DOHH2 (cell line): ENCODE measurements around the gene PDGFB.

Experiments
- H3F3A ChIP-seq: fragments of 200-600 bp; sonication (generic), shearing (Covaris generic); 2 replicates; pipeline ENCODE4 v1.6.0; 2016; ENCODE audit warnings: antibody characterized with exemption, mild to moderate bottlenecking; ENCODE audit not compliant: control insufficient read depth, insufficient read depth
- H3K27ac ChIP-seq: fragments of 200-600 bp; sonication (generic); 2 replicates; pipeline ENCODE4 v1.5.1; 2014; ENCODE audit warnings: low read depth, mild to moderate bottlenecking, low read length, moderate library complexity
- H3K27me3 ChIP-seq: fragments of 200-600 bp; sonication (generic); 2 replicates; pipeline ENCODE4 v1.6.1; 2014; ENCODE audit warnings: mild to moderate bottlenecking, low read length, mixed read lengths; ENCODE audit not compliant: control insufficient read depth
- H3K36me3 ChIP-seq: fragments of 200-600 bp; sonication (generic); 2 replicates; pipeline ENCODE4 v1.6.1; 2014; ENCODE audit warnings: mild to moderate bottlenecking, low read length, moderate library complexity, mixed read lengths; ENCODE audit not compliant: control insufficient read depth
- H3K4me1 ChIP-seq: fragments of 200-600 bp; sonication (generic); 2 replicates; pipeline ENCODE4 v1.6.1; 2014; ENCODE audit warnings: mild to moderate bottlenecking, low read length, mixed read lengths; ENCODE audit not compliant: control insufficient read depth
- H3K4me2 ChIP-seq: fragments of 200-600 bp; sonication (generic); 2 replicates; pipeline ENCODE4 v1.6.0; 2014; ENCODE audit warnings: mild to moderate bottlenecking, low read length, moderate library complexity
- H3K4me3 ChIP-seq: fragments of 200-600 bp; sonication (generic); 2 replicates; pipeline ENCODE4 v1.5.1; 2014; ENCODE audit warnings: mild to moderate bottlenecking, low read length, mixed read lengths
- H3K79me2 ChIP-seq: fragments of 200-600 bp; sonication (generic); 2 replicates; pipeline ENCODE4 v1.6.1; 2014; ENCODE audit warnings: mild to moderate bottlenecking, low read length, mixed read lengths; ENCODE audit not compliant: control insufficient read depth
- H3K9me2 ChIP-seq: fragments of 200-600 bp; sonication (generic); replicated peaks from 2 replicates; pipeline ENCODE4 v1.6.1; 2014; ENCODE audit warnings: mild to moderate bottlenecking, low read length, mixed read lengths; ENCODE audit not compliant: control insufficient read depth
- H3K9me3 ChIP-seq: fragments of 200-600 bp; sonication (generic); 2 replicates; pipeline ENCODE4 v1.6.1; 2014; ENCODE audit warnings: antibody characterized with exemption, low read length, mixed read lengths; ENCODE audit not compliant: control insufficient read depth, insufficient read depth
- H4K20me1 ChIP-seq: fragments of 200-600 bp; sonication (generic); 2 replicates; pipeline ENCODE4 v1.6.0; 2014; ENCODE audit warnings: low read depth, mild to moderate bottlenecking, antibody characterized with exemption, low read length, moderate library complexity; ENCODE audit not compliant: control insufficient read depth, insufficient read depth
- CTCF ChIP-seq: fragments of 200-600 bp; sonication (generic); IDR thresholded peaks from one replicate; pipeline ENCODE4 v1.5.1; 2014; ENCODE audit warnings: antibody characterized with exemption, mild to moderate bottlenecking, low read depth, low read length; ENCODE audit not compliant: poor library complexity, severe bottlenecking
- EZH2phosphoT487 ChIP-seq: fragments of 200-600 bp; sonication (generic); IDR thresholded peaks from 2 replicates; pipeline ENCODE4 v1.6.1; 2017; ENCODE audit warnings: borderline replicate concordance, mild to moderate bottlenecking, antibody characterized with exemption, low read length, moderate library complexity, mixed read lengths

The PDGFB gene

GRCh38 chr22:39234867-39235687 lies 9.7 kb downstream of the PDGFB start:
- Histone ChIP-seq H3K79me2 (no peaks in the 10 kb centered on the region), H3K9me3 (no peaks in the 10 kb centered on the region), H3F3A (no peaks in the 10 kb centered on the region), H3K9me2 (no peaks in the 10 kb centered on the region), H3K27me3 (peaks cover 72% of the 10 kb centered on the region), H4K20me1 (no peaks in the 10 kb centered on the region), H3K36me3 (no peaks in the 10 kb centered on the region), H3K4me1 (peaks cover 7% of the 10 kb centered on the region), H3K27ac (no peak overlapping the region), H3K4me3 (no peak overlapping the region), H3K4me2 (no peak overlapping the region)
- TF ChIP-seq CTCF (no peak), EZH2phosphoT487 (no peak)

GRCh38 chr22:39234472-39234787 lies 10.4 kb downstream of the PDGFB start:
- no peaks in the 10 kb centered on the region for H3K79me2 ChIP-seq
- no peak overlapping the region for H3K4me2 ChIP-seq
- TF ChIP-seq EZH2phosphoT487 = no peak
- no peak for TF ChIP-seq CTCF
- no peaks in the 10 kb centered on the region for H3K36me3 ChIP-seq
- H3K9me2 ChIP-seq = no peaks in the 10 kb centered on the region
- no peaks in the 10 kb centered on the region for H4K20me1 ChIP-seq
- H3F3A ChIP-seq = no peaks in the 10 kb centered on the region
- H3K9me3 ChIP-seq = no peaks in the 10 kb centered on the region
- H3K27me3 ChIP-seq = peaks cover 78% of the 10 kb centered on the region
- no peak overlapping the region for H3K27ac ChIP-seq
- peaks cover 7% of the 10 kb centered on the region for H3K4me1 ChIP-seq
- no peak overlapping the region for H3K4me3 ChIP-seq

GRCh38 chr22:39233710-39234471 lies 10.9 kb downstream of the PDGFB start:
- Histone ChIP-seq H3K79me2 (no peaks in the 10 kb centered on the region), H3K9me2 (no peaks in the 10 kb centered on the region), H3K4me2 (no peak overlapping the region), H3K27ac (no peak overlapping the region), H4K20me1 (no peaks in the 10 kb centered on the region), H3K9me3 (no peaks in the 10 kb centered on the region), H3K27me3 (peaks cover 84% of the 10 kb centered on the region), H3K36me3 (no peaks in the 10 kb centered on the region), H3K4me3 (no peak overlapping the region), H3F3A (no peaks in the 10 kb centered on the region), H3K4me1 (peaks cover 7% of the 10 kb centered on the region)
- no peak for TF ChIP-seq CTCF
- TF ChIP-seq EZH2phosphoT487 = 0 out of 2 replicates have a peak, but pooled peaks have one; percentile 52
